Astrocyte (in vitro differentiated cells and primary cell): ENCODE measurements around the gene DRGX. TPM values are rescaled to one million over a fixed set of nuclear protein-coding genes. Genes with fewer than 3 reads are reported as not detected.

Experiments used
- DNase-seq: peaks from one replicate; pipeline ENCODE4 v3.0.0-alpha.2; 2010; ENCODE audit warnings: low read depth
- FAIRE-seq: peaks from 2 replicates; lab custom pipeline; 2011; peaks lifted over from hg19 to GRCh38; lab: Jason Lieb, UNC
- H2AFZ ChIP-seq: 2 replicates; pipeline ENCODE4 v1.6.0; 2012; ENCODE audit warnings: low read depth, low read length, inconsistent platforms
- H3K27ac ChIP-seq: 2 replicates; pipeline ENCODE4 v1.5.1; 2011; ENCODE audit warnings: low read depth, low read length, inconsistent platforms
- H3K27me3 ChIP-seq: 2 replicates; pipeline ENCODE4 v1.6.0; 2011; ENCODE audit warnings: low read length, inconsistent platforms; ENCODE audit not compliant: insufficient read depth
- H3K36me3 ChIP-seq: 2 replicates; pipeline ENCODE4 v1.5.1; 2011; ENCODE audit warnings: low read length, inconsistent platforms; ENCODE audit not compliant: insufficient read depth
- H3K4me1 ChIP-seq: 2 replicates; pipeline ENCODE4 v1.5.1; 2011; ENCODE audit warnings: low read length, inconsistent platforms; ENCODE audit not compliant: insufficient read depth
- H3K4me2 ChIP-seq: 2 replicates; pipeline ENCODE4 v1.6.0; 2012; ENCODE audit warnings: low read length, inconsistent platforms
- H3K4me3 ChIP-seq: 2 replicates; pipeline ENCODE4 v1.5.1; 2011; ENCODE audit warnings: low read depth, mild to moderate bottlenecking, low read length, inconsistent platforms; ENCODE audit not compliant: insufficient read depth
- H3K79me2 ChIP-seq: 2 replicates; pipeline ENCODE4 v1.6.0; 2012; ENCODE audit warnings: mild to moderate bottlenecking, low read length, inconsistent platforms; ENCODE audit not compliant: insufficient read depth
- H3K9ac ChIP-seq: 2 replicates; pipeline ENCODE4 v1.6.0; 2012; ENCODE audit warnings: mild to moderate bottlenecking, low read length, inconsistent platforms
- H3K9me3 ChIP-seq: 2 replicates; pipeline ENCODE4 v1.5.1; 2012; ENCODE audit warnings: low read depth, mild to moderate bottlenecking, low read length, inconsistent platforms; ENCODE audit not compliant: insufficient read depth
- H4K20me1 ChIP-seq: 2 replicates; pipeline ENCODE4 v1.6.0; 2012; ENCODE audit warnings: low read length, inconsistent platforms; ENCODE audit not compliant: insufficient read depth
- H3K27ac Mint-ChIP-seq: one replicate; pipeline ENCODE4 v1.8.0; 2021; ENCODE audit warnings: mild to moderate bottlenecking, mixed read lengths; ENCODE audit not compliant: unreplicated experiment
- H3K27me3 Mint-ChIP-seq: one replicate; pipeline ENCODE4 v1.8.0; 2021; ENCODE audit warnings: low read depth, mixed read lengths; ENCODE audit not compliant: unreplicated experiment
- H3K36me3 Mint-ChIP-seq: one replicate; pipeline ENCODE4 v1.8.0; 2021; ENCODE audit warnings: low read depth, mixed read lengths; ENCODE audit not compliant: unreplicated experiment
- H3K4me1 Mint-ChIP-seq: one replicate; pipeline ENCODE4 v1.8.0; 2021; ENCODE audit warnings: low read depth, mixed read lengths; ENCODE audit not compliant: unreplicated experiment
- H3K4me3 Mint-ChIP-seq: one replicate; pipeline ENCODE4 v1.8.0; 2021; ENCODE audit warnings: mild to moderate bottlenecking, moderate library complexity, mixed read lengths; ENCODE audit not compliant: unreplicated experiment
- H3K9me3 Mint-ChIP-seq: one replicate; pipeline ENCODE4 v1.8.0; 2021; ENCODE audit warnings: mild to moderate bottlenecking, mixed read lengths; ENCODE audit not compliant: unreplicated experiment
- CTCF ChIP-seq: IDR thresholded peaks from 2 replicates; pipeline ENCODE4 v1.5.1; 2011; ENCODE audit warnings: low read depth, mild to moderate bottlenecking, inconsistent platforms, low read length, moderate library complexity; ENCODE audit not compliant: insufficient read depth
- EZH2 ChIP-seq: IDR thresholded peaks from 2 replicates; pipeline ENCODE4 v1.6.1; 2012; ENCODE audit warnings: mild to moderate bottlenecking, low read length, inconsistent platforms; ENCODE audit not compliant: insufficient read depth
- total RNA-seq: library from RNA; stranded (reverse); gene quantifications from 2 replicates; pipeline ENCODE4 v1.2.1, GENCODE V29; 2021

The DRGX gene
- total RNA-seq, 1 donor from 2014 or later, result not detected

GRCh38 chr10:49379596-49380410 lies 16.1 kb downstream of the DRGX start:
- Histone ChIP-seq H3K27me3 (peaks cover 2% of the 10 kb centered on the region), H3K36me3 (no peaks in the 10 kb centered on the region), H3K4me3 (no peak overlapping the region), H4K20me1 (no peaks in the 10 kb centered on the region), H3K9me3 (no peaks in the 10 kb centered on the region), H2AFZ (no peak overlapping the region), H3K9ac (no peak overlapping the region), H3K79me2 (no peaks in the 10 kb centered on the region), H3K4me1 (no peaks in the 10 kb centered on the region), H3K4me2 (no peak overlapping the region), H3K27ac (no peak overlapping the region)
- DNase-seq (no peak), FAIRE-seq (no peak)
- no peak overlapping the region for H3K27ac Mint-ChIP-seq
- peaks cover 2% of the 10 kb centered on the region for H3K9me3 Mint-ChIP-seq
- H3K36me3 Mint-ChIP-seq, result peaks cover 2% of the 10 kb centered on the region
- no peaks in the 10 kb centered on the region for H3K4me1 Mint-ChIP-seq
- TF ChIP-seq EZH2 (no peak), CTCF (no peak)
- peaks cover 57% of the 10 kb centered on the region for H3K27me3 Mint-ChIP-seq
- H3K4me3 Mint-ChIP-seq, result no peak overlapping the region

GRCh38 chr10:49377256-49377655 lies 18.6 kb downstream of the DRGX start:
- H2AFZ ChIP-seq, result no peak overlapping the region
- H3K9me3 ChIP-seq, result no peaks in the 10 kb centered on the region
- DNase-seq (no peak), FAIRE-seq (no peak)
- no peak overlapping the region for H3K4me2 ChIP-seq
- H3K27ac ChIP-seq, result no peak overlapping the region
- H3K9ac ChIP-seq, result no peak overlapping the region
- H3K36me3 ChIP-seq, result no peaks in the 10 kb centered on the region
- H3K27ac Mint-ChIP-seq, result no peak overlapping the region
- no peak for TF ChIP-seq EZH2
- no peak for TF ChIP-seq CTCF
- H3K27me3 ChIP-seq, result peaks cover 2% of the 10 kb centered on the region
- H3K36me3 Mint-ChIP-seq, result peaks cover 2% of the 10 kb centered on the region
- no peaks in the 10 kb centered on the region for H3K4me1 ChIP-seq
- H3K4me3 ChIP-seq, result no peak overlapping the region
- peaks cover 47% of the 10 kb centered on the region for H3K27me3 Mint-ChIP-seq
- no peak overlapping the region for H3K4me3 Mint-ChIP-seq
- peaks cover 2% of the 10 kb centered on the region for H3K9me3 Mint-ChIP-seq
- no peaks in the 10 kb centered on the region for H3K79me2 ChIP-seq
- H3K4me1 Mint-ChIP-seq, result no peaks in the 10 kb centered on the region
- H4K20me1 ChIP-seq, result no peaks in the 10 kb centered on the region

- Mint-ChIP-seq H3K27me3 (peaks cover 47% of the 10 kb centered on the region), H3K27ac (no peak overlapping the region), H3K4me1 (no peaks in the 10 kb centered on the region), H3K36me3 (peaks cover 2% of the 10 kb centered on the region), H3K9me3 (peaks cover 2% of the 10 kb centered on the region), H3K4me3 (no peak overlapping the region)
- H3K4me1 ChIP-seq, result no peaks in the 10 kb centered on the region
- no peaks in the 10 kb centered on the region for H3K36me3 ChIP-seq
- no peaks in the 10 kb centered on the region for H4K20me1 ChIP-seq
- no peaks in the 10 kb centered on the region for H3K79me2 ChIP-seq
- TF ChIP-seq EZH2 (no peak), CTCF (no peak)
- no peak overlapping the region for H3K4me3 ChIP-seq
- H3K4me2 ChIP-seq, result no peak overlapping the region
- FAIRE-seq (no peak), DNase-seq (no peak)
- no peak overlapping the region for H3K27ac ChIP-seq
- H3K9me3 ChIP-seq, result no peaks in the 10 kb centered on the region
- peaks cover 2% of the 10 kb centered on the region for H3K27me3 ChIP-seq
- no peak overlapping the region for H2AFZ ChIP-seq
- no peak overlapping the region for H3K9ac ChIP-seq
Measured at GRCh38 chr10:49375611-49376010, 20.3 kb downstream of the DRGX start.
